Measurements from ENCODE around the gene THSD7A.

Gene THSD7A

GRCh38 chr7:11430841-11431240 lies 401.2 kb downstream of the THSD7A start:
- no peak for TF ChIP-seq FOXP2 (optimal IDR thresholded peaks at IDR 0.05; ENCODE audit: borderline replicate concordance, extremely low read depth, extremely low read length, insufficient read depth)
- no peak for TF ChIP-seq TAF1 (IDR thresholded peaks at IDR 0.05; ENCODE audit: borderline replicate concordance, insufficient read depth, low read length)
- no peak for TF ChIP-seq REST (IDR thresholded peaks at IDR 0.05; ENCODE audit: insufficient read depth in 1 of 2, low read depth in 2 of 2, low read length in 2 of 2)
- TF ChIP-seq POLR2AphosphoS5 (IDR thresholded peaks at IDR 0.05; ENCODE audit: low read depth, low read length): no peak
- TF ChIP-seq SIN3A (IDR thresholded peaks at IDR 0.05; ENCODE audit: borderline replicate concordance, insufficient read depth, low read length): no peak

GRCh38 chr7:11430112-11430511 lies 401.9 kb downstream of the THSD7A start:
- TF ChIP-seq TAF1 (IDR thresholded peaks at IDR 0.05; ENCODE audit: borderline replicate concordance, insufficient read depth, low read length): no peak
- no peak for TF ChIP-seq POLR2AphosphoS5 (IDR thresholded peaks at IDR 0.05; ENCODE audit: low read depth, low read length)
- TF ChIP-seq FOXP2 (optimal IDR thresholded peaks at IDR 0.05; ENCODE audit: borderline replicate concordance, extremely low read depth, extremely low read length, insufficient read depth): no peak
- no peak for TF ChIP-seq REST (IDR thresholded peaks at IDR 0.05; ENCODE audit: insufficient read depth in 1 of 2, low read depth in 2 of 2, low read length in 2 of 2)
- no peak for TF ChIP-seq SIN3A (IDR thresholded peaks at IDR 0.05; ENCODE audit: borderline replicate concordance, insufficient read depth, low read length)

GRCh38 chr7:11428877-11429581 lies 403.0 kb downstream of the THSD7A start:
- no peak for TF ChIP-seq SIN3A (IDR thresholded peaks at IDR 0.05; ENCODE audit: borderline replicate concordance, insufficient read depth, low read length)
- no peak for TF ChIP-seq FOXP2 (optimal IDR thresholded peaks at IDR 0.05; ENCODE audit: borderline replicate concordance, extremely low read depth, extremely low read length, insufficient read depth)
- no peak for TF ChIP-seq POLR2AphosphoS5 (IDR thresholded peaks at IDR 0.05; ENCODE audit: low read depth, low read length)
- no peak for TF ChIP-seq REST (IDR thresholded peaks at IDR 0.05; ENCODE audit: insufficient read depth in 1 of 2, low read depth in 2 of 2, low read length in 2 of 2)
- TF ChIP-seq TAF1 (IDR thresholded peaks at IDR 0.05; ENCODE audit: borderline replicate concordance, insufficient read depth, low read length): no peak

GRCh38 chr7:11427686-11428273 lies 404.2 kb downstream of the THSD7A start:
- TF ChIP-seq POLR2AphosphoS5 (IDR thresholded peaks at IDR 0.05; ENCODE audit: low read depth, low read length) (no peak), REST (IDR thresholded peaks at IDR 0.05; ENCODE audit: insufficient read depth in 1 of 2, low read depth in 2 of 2, low read length in 2 of 2) (no peak), SIN3A (IDR thresholded peaks at IDR 0.05; ENCODE audit: borderline replicate concordance, insufficient read depth, low read length) (no peak), FOXP2 (optimal IDR thresholded peaks at IDR 0.05; ENCODE audit: borderline replicate concordance, extremely low read depth, extremely low read length, insufficient read depth) (no peak), TAF1 (IDR thresholded peaks at IDR 0.05; ENCODE audit: borderline replicate concordance, insufficient read depth, low read length) (no peak)
